HG02938 (cell line): ENCODE results near the gene RMND5B.
"Not testable (repeated sequence)": the region's sequence is repeated elsewhere in the genome, so short reads cannot be mapped to it uniquely, and the experiment has no call there.

Source experiments
- ATAC-seq: cut with Tn5 transposase; IDR thresholded peaks from one replicate; pipeline ENCODE4 v1.9.1; 2021; ENCODE audit warnings: mild to moderate bottlenecking, moderate library complexity; ENCODE audit not compliant: unreplicated experiment

Gene RMND5B, protein sequence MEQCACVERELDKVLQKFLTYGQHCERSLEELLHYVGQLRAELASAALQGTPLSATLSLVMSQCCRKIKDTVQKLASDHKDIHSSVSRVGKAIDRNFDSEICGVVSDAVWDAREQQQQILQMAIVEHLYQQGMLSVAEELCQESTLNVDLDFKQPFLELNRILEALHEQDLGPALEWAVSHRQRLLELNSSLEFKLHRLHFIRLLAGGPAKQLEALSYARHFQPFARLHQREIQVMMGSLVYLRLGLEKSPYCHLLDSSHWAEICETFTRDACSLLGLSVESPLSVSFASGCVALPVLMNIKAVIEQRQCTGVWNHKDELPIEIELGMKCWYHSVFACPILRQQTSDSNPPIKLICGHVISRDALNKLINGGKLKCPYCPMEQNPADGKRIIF

DNA sequence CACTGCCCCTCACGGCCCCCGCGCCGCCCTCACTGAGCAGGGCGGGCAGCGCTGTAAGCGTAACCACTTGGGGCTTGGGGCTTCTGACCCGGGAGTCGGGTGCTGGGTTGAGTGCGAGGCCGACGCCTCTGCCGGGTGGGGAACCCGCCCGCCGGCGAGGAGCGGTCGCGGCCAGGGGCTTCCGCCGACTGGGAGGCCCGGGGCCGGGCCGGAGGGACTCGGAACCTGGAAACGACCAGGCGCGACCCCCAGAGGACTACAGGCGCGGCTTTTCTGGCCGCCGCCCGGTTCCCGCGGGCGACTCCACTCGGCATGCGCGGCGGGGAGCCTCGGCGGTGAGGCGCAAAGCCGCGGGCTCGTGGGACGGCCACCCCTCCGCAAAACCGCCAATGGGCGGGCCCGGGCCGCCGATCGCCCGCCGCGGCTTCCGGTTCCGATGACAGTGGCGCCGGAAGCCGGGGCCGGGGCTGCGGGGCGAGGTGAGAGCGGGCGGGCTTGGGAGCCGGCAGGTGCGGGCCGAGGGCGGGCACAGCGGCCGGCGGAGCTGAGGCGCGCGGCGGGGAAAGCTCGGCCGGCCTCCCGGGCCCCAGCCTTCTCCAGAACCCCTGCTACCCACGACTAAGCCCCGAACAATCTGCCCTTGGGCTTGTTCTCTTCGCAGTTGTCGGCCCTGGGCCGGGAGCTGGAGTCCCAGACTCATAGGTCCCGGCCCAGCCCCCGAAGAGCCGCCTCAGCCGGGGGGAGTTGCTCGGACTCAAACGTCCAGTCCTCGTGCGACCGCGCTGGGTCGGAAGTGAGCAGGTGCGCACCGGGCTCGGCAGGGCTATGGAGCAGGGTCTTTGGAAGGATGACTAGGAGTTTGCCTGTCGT, at the start of gene RMND5B:
Gene RMND5B (plus strand): TSS at position 439 of the 870 bp plus-strand sequence. CDS start 7,106 bp downstream, outside the sequence.
- peak; percentile 74 for ATAC-seq

DNA sequence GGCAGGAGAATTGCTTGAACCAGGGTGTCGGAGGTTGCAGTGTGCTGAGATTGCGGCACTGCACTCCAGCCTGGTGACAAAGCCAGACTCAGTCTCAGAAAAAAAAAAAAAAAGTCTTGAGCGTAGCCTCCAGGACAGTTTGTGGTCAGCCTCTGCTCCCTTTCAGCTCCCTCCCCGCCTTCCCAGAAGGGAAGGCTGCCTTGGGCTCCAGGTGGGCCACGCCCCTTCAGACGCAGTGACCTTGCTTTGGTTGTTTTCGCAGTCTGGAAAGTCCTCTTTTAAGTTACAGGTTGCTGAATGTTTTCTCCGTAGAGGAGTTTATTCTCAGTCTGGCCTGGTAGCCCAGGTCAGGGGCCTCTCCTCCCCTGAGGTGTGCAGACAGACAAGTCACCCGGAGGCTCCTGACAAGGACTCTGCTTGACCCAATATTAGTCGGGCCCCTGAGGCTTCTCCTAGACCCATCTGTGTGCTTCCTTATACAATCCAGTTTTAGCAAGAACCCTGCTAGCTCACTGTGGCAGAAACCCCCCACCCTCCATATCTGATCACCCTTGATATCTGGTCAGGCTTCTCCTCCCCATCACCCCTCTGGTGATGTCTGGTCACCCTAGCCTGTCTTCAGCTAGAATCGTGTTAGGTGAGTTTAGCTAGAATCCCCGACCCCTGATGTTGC, 49.1 kb upstream of the RMND5B start:
- ATAC-seq: no peak

DNA sequence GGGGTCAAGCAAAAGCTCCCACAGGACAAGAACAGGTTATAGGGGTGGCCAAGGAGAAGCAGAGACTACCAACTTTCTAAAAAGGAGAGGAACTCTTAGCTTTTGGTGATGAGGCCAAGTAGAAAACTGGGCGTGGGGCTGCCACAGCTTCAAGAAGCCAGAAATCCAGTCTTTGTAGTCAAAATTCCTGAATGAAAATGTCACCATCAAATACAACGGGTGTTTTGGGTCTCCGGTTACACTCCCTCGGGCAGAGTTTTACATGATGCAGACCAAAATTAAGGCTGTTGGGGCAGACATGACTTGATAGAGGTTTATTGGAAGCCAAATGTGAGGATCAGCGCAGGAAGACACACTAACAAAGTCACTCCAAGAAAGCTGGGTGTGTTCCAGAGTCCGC, 46.9 kb upstream of the RMND5B start:
- no peak for ATAC-seq

DNA sequence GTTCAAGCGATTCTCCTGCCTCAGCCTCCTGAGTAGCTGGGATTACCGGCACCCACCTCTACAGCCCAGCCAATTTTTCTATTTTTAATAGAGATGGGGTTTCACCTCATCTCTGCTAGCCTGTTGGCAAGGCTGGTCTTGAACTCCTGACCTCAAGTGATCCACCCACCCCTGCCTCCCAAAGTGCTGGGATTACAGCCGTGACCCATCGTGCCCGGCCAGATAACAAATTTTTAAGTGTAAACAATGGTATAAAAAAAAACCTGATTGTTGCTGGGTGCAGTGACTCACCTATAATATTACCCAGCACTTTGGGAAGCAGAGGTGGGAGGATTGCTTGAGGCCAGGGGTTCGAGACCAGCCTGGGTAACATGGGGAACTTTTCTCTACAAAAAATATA, 45.5 kb upstream of the RMND5B start:
- no peak for ATAC-seq

DNA sequence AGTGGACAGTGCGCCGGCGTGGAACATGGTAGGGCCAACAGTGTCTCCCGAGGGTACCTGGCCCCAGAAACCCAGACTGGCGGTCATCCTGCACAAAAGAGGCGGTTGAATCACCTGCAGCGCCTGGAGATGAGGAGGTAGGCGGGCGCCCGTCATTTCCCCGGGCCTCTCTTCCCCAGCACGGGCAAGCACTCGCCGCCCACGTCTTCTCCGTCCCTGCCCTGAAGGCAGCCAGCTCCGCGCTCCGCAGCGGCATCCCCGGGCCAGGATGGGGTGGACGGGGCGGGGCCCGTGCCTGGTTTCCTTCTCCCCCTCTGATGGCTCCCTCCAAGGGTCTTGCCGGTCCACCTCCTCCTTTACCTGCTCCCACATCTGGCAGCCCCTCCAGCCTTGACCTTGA, 44.5 kb upstream of the RMND5B start:
- ATAC-seq: no peak

DNA sequence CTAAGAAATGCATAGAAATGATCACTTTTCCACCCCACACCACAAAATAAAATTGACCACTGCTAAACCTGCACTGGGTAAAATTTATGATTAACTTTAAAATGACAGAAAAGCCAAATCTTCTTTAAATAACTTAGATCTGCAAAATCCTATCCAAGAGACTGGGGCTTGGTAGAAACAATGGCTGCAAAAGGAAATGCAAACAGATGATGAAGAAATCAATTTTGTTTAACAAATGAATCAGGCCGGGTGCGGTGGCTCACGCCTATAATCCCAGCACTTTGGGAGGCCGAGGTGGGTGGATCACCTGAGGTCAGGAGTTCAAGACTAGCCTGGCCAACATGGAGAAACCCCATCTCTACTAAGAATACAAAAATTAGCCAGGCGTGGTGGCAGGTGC, 43.6 kb upstream of the RMND5B start:
- not testable (repeated sequence) for ATAC-seq

DNA sequence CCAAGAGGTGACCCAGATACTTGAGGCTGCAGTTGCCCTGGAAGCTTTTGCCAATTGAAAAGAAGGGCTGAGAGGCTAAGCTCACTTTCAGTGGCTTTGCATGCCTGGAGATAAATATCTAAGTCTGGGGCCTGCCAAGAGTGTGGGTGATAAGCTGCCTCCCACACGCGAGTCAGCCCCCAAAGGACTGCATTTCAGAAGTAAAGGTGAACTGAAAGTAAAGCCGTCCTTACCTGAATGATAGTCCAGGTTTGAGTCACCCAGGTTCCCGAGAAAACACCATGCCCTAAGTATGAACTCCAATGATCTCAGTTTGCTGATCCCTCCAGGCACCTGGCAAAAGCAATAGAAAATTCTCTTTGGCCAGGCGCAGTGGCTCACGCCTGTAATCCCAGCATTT, 40.0 kb upstream of the RMND5B start:
- ATAC-seq: no peak

DNA sequence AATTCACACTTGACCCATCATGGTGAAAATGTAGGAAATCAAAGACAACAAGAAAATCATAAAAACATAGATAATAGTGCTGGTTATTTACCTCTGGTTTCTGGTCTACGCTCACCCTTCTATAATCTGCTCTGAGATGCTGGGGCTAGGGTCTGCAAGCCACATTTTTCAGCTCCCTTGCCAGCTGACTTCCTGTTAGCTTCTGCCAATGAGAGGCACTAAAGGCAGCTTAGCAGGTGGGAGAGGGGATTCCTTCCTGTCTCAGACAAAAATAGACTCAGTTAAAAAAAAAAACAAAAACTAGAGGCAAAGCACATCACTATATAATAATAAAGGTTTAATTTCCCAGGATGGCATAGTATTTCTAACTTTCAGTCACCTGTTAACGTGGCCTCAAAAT, 37.7 kb upstream of the RMND5B start:
- no peak for ATAC-seq

DNA sequence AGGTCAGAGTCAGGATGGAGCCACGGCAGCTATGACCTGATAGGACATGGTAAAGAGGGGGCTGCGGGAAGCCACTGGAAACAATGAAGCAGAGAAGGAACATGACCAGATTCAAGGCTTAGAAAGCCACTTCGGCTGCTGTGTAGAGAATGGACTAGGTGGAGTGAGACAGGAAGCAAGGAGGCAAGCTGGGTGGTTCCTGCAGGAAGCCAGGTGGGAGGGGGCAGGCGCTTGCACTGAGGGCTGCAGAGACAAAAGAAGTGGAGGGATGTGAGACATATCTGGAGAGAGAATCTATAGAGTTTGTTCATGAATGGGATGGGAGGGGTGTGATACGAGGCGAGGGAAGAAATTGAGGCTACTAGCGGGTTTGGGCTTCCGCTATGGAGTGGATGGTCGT, 36.5 kb upstream of the RMND5B start:
- ATAC-seq: no peak

DNA sequence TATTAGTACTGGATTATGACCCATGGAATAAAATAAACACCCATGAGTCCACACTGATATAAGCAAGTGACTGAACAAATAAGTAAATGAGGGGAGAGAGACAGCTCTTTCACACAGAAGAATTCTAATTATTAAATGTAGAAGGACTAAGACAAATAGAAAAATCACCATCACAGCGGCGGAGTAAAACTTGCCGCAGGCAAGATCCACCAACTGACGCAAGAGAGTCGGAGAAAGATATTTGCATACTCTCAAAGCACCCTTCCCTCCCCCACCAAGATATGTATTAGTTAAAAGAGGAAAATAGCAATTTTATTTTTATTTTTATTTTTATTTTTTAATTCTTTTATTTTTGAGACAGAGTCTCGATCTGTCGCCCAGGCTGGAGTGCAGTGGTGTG, 32.1 kb upstream of the RMND5B start:
- no peak for ATAC-seq

DNA sequence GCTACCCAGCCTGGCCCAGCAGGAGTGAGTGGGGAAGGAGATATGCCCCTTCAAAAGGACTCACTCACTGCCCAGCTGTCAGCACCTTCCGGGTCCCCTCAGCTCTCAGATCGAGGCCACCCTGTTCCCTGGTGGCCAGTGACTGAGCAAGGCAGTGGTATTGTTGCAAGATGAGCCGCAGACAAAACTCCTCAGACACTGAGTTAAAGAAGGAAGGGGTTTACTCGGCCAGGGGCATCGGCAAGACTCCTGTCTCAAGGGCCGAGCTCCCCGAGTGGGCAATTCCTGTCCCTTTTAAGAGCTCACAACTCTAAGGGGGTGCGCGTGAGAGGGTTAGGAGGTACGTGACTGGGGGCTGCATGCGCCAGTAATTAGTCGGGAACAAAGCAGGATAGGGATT, 27.2 kb upstream of the RMND5B start:
- no peak for ATAC-seq

DNA sequence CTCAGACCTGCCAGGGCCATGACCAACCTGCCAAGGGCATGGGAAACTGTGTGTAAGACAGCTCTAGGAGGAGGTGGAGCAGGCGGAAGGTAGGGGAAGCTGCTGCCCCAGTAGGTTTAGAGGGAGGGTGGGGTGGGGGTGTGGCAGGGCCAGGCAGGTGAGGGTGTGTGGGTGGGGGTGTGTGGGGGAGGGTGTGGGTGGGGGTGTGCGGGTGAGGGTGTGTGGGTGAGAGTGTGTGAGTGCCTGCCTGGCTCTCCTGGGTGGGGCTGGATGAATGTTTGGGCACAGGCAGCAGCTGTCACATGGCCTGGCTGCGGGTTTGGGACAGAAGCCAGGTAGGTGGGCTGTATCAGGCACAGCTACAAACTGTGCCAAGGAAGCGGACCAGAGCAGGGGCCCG, 26.3 kb upstream of the RMND5B start:
- no peak for ATAC-seq

DNA sequence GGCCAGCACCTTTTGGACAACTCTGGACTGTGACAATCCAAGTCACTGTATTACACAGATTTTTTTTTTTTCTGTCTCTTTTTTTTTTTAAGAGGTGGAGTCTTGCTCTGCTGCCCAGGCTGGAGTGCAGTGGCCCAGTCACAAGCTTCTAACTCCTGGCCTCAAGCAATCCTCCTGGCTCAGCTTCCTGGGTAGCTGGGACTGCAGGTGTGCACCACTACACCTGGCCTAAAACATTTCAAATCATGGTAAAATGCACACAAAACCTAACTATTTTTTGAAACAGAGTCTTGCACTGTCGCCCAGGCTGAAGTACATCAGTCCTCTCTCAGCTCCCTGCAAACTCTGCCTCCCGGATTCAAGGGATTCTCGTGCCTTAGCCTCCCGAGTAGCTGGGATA, 24.7 kb upstream of the RMND5B start:
- ATAC-seq: no peak

DNA sequence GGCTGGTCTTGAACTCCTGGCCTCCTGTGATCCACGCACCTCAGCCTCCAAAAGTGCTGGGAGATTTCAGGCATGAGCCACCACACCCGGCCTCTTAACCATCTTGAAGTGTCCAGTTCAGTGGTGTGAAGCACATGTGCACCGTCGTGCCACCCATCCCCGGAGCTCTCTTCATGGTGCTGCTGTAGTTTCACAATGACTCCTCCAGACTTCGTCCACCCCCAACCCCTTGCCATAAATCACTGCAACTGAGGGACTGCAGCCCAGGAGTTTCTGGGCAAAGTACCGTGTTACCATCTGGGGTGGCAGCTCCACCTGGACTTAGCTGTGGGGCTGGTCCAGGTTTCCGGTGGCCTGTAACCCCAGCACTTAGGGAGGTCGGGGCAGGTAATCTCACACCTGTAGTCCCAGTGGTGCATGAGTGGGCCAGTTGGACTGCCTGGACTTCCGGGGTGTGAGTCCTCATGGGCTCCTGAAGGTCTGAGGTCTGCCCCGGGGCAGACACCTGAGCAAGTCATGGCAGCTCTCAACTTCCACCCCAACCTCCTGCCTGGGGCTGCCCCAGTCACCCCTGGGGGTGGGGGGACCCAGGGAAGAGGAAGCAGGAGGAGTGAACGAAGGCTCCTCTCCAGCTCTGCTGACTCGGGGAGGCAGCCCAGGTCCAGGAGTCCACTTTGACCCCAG, 24.1 kb upstream of the RMND5B start:
- peak; percentile 45 for ATAC-seq

DNA sequence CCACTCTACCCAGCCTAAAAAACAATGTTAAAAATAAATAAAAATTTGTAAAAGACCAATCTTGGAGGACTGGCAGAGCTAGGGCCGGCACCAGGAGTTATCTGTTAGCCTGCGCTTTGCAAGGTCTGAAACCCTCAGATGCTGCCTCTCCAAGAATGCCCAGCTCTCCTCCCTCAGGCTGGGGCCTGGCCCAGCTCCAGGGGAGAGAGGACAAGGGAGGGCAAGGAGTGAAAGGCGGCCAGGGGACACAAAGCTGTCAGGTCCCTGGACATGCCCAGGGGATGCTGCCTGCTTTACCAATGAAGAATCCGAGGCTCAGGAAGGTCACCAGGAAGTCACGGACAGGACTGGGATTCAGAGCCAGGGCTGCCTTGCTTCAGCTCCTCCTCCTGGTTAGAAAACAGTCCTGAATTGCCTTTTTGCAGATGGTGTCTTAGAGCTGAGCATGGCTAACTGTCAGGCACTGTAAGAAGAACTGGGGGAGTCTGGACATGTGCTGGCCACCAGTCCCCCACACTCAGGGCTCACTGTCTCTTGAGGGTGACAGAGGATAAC, 23.0 kb upstream of the RMND5B start:
- ATAC-seq: no peak

DNA sequence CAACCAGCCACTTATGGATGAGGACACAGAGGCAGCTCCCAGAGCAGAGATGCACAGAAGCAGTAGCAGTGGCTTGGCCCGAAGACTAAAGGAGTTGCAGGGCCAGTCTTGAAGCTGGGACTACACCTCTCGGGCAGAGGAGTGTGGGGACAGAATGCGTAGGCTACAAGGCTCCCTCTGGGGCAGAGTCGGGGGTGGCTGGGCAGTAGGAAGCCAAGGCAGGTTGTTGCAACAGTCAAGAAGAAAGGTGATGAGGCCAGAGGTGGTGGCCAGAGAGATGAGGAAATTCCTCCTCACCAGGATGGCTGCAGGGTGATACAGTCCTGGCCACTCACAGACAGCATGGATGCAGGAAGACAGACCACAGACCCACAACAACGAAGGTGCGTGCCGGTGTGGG, 22.4 kb upstream of the RMND5B start:
- ATAC-seq: no peak

DNA sequence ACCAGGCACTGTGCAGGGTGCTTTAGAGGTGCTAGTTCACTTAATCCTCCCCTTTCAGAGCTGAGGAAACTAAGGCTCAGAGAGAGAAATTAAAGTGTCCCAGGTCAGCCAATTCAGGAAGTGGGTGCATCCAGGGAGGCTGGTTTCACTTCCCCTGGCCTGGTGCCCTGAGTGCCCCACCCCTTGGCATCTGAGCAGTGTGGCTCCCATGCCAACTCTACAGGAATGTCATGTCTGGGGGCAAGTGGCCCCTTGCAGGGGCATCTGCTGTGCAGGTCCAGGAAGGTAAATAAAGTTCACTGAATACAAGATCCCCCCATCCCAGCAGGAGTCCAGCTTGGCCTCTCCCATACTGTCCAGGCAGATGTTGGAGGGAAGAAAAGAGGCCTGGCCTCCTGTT, 21.8 kb upstream of the RMND5B start:
- ATAC-seq: no peak

DNA sequence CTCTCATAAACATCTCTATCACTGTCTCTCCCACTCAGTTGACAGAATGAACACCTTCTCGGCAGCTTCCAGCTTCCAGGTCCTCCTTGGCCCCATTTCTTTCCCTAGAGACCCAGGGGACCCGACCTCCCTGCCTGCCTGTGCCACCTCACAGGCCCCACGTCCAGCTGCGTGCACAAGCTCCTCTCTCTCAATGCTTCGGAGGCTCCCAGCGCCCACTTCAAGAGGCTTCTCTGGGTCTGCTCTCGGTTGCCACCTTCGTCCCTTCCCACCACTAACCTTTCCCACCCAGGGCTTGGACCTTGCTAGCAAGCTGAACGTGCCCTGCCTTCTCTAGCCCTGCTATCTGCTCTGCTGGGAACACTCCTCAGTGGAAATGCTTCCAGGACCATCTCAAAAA, 20.3 kb upstream of the RMND5B start:
- ATAC-seq: no peak

DNA sequence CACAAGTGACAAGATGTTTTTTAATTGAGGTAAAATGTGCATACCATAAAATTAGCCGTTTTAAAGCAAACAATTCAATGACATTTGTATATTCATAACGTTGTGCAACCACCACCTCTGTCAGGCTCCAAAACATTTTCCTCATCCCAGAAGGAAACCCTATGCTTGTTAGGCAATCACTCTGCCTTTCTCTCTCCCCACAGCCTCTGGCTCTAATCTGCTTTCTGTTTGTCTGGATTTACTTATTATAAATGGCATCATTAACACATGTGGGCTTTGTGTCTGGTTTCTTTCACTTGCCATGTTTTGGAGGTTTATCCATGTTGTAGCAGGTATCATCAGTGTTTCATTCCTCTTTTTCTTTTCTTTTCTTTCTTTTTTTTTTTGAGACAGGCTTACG, 18.9 kb upstream of the RMND5B start:
- ATAC-seq: no peak

DNA sequence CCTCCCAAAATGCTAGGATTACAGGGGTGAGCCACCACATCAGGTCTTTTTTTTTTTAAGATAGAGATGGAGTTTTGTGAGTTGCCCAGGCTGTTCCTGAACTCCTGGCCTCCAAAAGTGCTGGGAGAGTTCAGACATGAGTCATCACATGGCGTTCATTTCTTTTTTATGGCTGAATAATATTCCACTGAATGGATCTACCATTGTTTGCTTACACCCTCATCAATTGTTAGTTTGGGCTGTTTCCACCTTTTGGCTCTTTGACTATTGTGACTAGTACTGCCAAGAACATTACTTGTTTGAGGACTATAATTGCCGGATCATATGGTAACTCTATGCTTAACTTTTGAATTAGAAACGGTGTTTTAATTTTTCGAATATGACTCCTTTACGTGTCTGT, 18.3 kb upstream of the RMND5B start:
- no peak for ATAC-seq
